HepG2 (cell line): ENCODE results near the gene AMELY. TPM values are rescaled to one million over a fixed set of nuclear protein-coding genes. Genes with fewer than 3 reads are reported as not detected.

Experiments
- ARID3A ChIP-seq: IDR thresholded peaks from 2 replicates; pipeline ENCODE4 v1.6.1; 2012; ENCODE audit warnings: low read depth, low read length, improper control_type of control experiment
- BCLAF1 ChIP-seq: fragments of 450-650 bp; IDR thresholded peaks from 2 replicates; pipeline ENCODE4 v1.6.1; 2017; ENCODE audit warnings: mild to moderate bottlenecking
- CEBPB ChIP-seq: IDR thresholded peaks from 2 replicates; pipeline ENCODE4 v1.6.1; 2011; ENCODE audit warnings: low read depth, low read length, improper control_type of control experiment, borderline replicate concordance
- CEBPG ChIP-seq: IDR thresholded peaks from 2 replicates; pipeline ENCODE4 v1.6.1; 2016
- DMAP1 ChIP-seq: IDR thresholded peaks from 2 replicates; pipeline ENCODE4 v1.6.1; 2016
- FOXA1 ChIP-seq, 2 experiments: fragments of 450-650 bp in 1 of 2; sonication (generic) in 1 of 2; formaldehyde crosslinking in 1 of 2; IDR thresholded peaks; 2 replicates each; pipeline versions ENCODE4 v1.4.0 to v1.6.1; 2016 to 2020; ENCODE audit warnings: missing genetic modification reagents in 1 of 2
- HDAC6 ChIP-seq: fragments of 200-600 bp; sonication (generic); IDR thresholded peaks from 2 replicates; pipeline ENCODE4 v1.7.0; 2017; ENCODE audit warnings: mild to moderate bottlenecking, antibody characterized with exemption, low read length, low read depth
- HIVEP1 ChIP-seq: sonication (generic); formaldehyde crosslinking; IDR thresholded peaks from 2 replicates; pipeline ENCODE4 v1.4.0; 2020; ENCODE audit warnings: mild to moderate bottlenecking, missing genetic modification reagents
- JARID2 ChIP-seq: sonication (generic); formaldehyde crosslinking; IDR thresholded peaks from 2 replicates; pipeline ENCODE4 v1.8.1; 2023; ENCODE audit warnings: missing genetic modification reagents, inconsistent platforms; ENCODE audit not compliant: insufficient replicate concordance
- NCOA5 ChIP-seq: sonication (generic); formaldehyde crosslinking; IDR thresholded peaks from 2 replicates; pipeline ENCODE4 v1.4.0; 2020; ENCODE audit warnings: missing genetic modification reagents
- NFYB ChIP-seq: sonication (generic); formaldehyde crosslinking; IDR thresholded peaks from 2 replicates; pipeline ENCODE4 v1.4.0; 2020; ENCODE audit warnings: missing genetic modification reagents
- PCBP1 ChIP-seq: fragments of 200-400 bp; formaldehyde crosslinking; IDR thresholded peaks from 2 replicates; pipeline ENCODE4 v1.6.1; 2017; ENCODE audit warnings: mild to moderate bottlenecking, low read depth, low read length, borderline replicate concordance
- PRDM10 ChIP-seq: sonication (generic); formaldehyde crosslinking; IDR thresholded peaks from 2 replicates; pipeline ENCODE4 v1.4.0; 2020; ENCODE audit warnings: low read depth, missing genetic modification reagents
- PRDM4 ChIP-seq: sonication (generic); formaldehyde crosslinking; IDR thresholded peaks from 2 replicates; pipeline ENCODE4 v1.9.0; 2021; ENCODE audit warnings: missing genetic modification reagents, borderline replicate concordance
- ZBTB38 ChIP-seq: sonication (generic); formaldehyde crosslinking; IDR thresholded peaks from 2 replicates; pipeline ENCODE4 v1.5.1; 2020; ENCODE audit warnings: mild to moderate bottlenecking, missing genetic modification reagents
- ZFP62 ChIP-seq: sonication (generic); formaldehyde crosslinking; IDR thresholded peaks from 2 replicates; pipeline ENCODE4 v1.4.0; 2020; ENCODE audit warnings: missing genetic modification reagents
- ZNF12 ChIP-seq: sonication (generic); formaldehyde crosslinking; IDR thresholded peaks from 2 replicates; pipeline ENCODE4 v1.5.0; 2020; ENCODE audit warnings: missing genetic modification reagents
- ZNF224 ChIP-seq: sonication (generic); formaldehyde crosslinking; IDR thresholded peaks from 2 replicates; pipeline ENCODE4 v1.5.0; 2020; ENCODE audit warnings: mild to moderate bottlenecking, missing genetic modification reagents
- ZNF263 ChIP-seq: sonication (generic); formaldehyde crosslinking; IDR thresholded peaks from 2 replicates; pipeline ENCODE4 v1.4.0; 2020; ENCODE audit warnings: missing genetic modification reagents
- ZNF550 ChIP-seq: sonication (generic); formaldehyde crosslinking; IDR thresholded peaks from 2 replicates; pipeline ENCODE4 v1.4.0; 2020; ENCODE audit warnings: mild to moderate bottlenecking, missing genetic modification reagents, borderline replicate concordance
- ZNF552 ChIP-seq: sonication (generic); formaldehyde crosslinking; IDR thresholded peaks from 2 replicates; pipeline ENCODE4 v1.9.0; 2022; ENCODE audit warnings: missing genetic modification reagents, mild to moderate bottlenecking, borderline replicate concordance
- ZNF891 ChIP-seq: sonication (generic); formaldehyde crosslinking; IDR thresholded peaks from 2 replicates; pipeline ENCODE4 v1.5.0; 2020; ENCODE audit warnings: mild to moderate bottlenecking, missing genetic modification reagents
- polyA plus RNA-seq, 8 experiments: library from polyadenylated mRNA; depleted of rRNA in 3 of 8; stranded (reverse) in 7 of 8; unstranded in 1 of 8; fragments of >200 nt; fragmentation: Illumina TruSeq in 4 of 8; extraction: Trizol in 4 of 8; gene quantifications; 2 replicates each; pipeline versions ENCODE4 v1.2.1 to v1.2.3, GENCODE V29; 2011 to 2016; ENCODE audit warnings: low read depth in 4 of 8, missing spikeins in 1 of 8, mixed read lengths in 1 of 8; ENCODE audit not compliant: insufficient read depth in 1 of 8
- total RNA-seq, 5 experiments: library from RNA; depleted of rRNA; stranded (reverse); fragments of >200 nt; fragmentation: Illumina TruSeq; extraction: Trizol; gene quantifications; 2 replicates each; pipeline ENCODE4 v1.2.3, GENCODE V29; 2016; ENCODE audit warnings: low read depth in 1 of 5

The AMELY gene
- total and polyA plus RNA-seq, 2 of the 13 experiments (the other 11 are each of a cell fraction or from before 2014, with no cell fraction given) = not detected

- TF ChIP-seq PRDM4 (CRISPR knock-in tag) (no peak), PCBP1 (no peak), NFYB (CRISPR knock-in tag) (no peak), NCOA5 (CRISPR knock-in tag) (no peak), CEBPB (peak; percentile 57; the same call in 1 of the 2 replicates), ZNF263 (CRISPR knock-in tag) (no peak), DMAP1 (peak; percentile 67), PRDM10 (no peak), ZBTB38 (CRISPR knock-in tag) (no peak), FOXA1 (IDR thresholded peaks at IDR 0.05) (no peak), FOXA1 (CRISPR knock-in tag; IDR thresholded peaks at IDR 0.05) (0 out of 2 replicates have a peak, but pooled peaks have one; percentile 22), HIVEP1 (CRISPR knock-in tag) (no peak), ZNF550 (CRISPR knock-in tag) (no peak), BCLAF1 (no peak), ZNF224 (CRISPR knock-in tag) (no peak), ZNF12 (CRISPR knock-in tag) (no peak), HDAC6 (no peak), ZFP62 (no peak), ZNF552 (no peak), ARID3A (no peak), ZNF891 (CRISPR knock-in tag) (no peak), JARID2 (CRISPR knock-in tag) (no peak), CEBPG (CRISPR knock-in tag) (peak; percentile 82)
These were observed 2.4 kb downstream of the AMELY start (continued) for GRCh38 chrY:6909118-6909521.
